ENCODE data around the gene CTLA4.

CTLA4 gene

DNA sequence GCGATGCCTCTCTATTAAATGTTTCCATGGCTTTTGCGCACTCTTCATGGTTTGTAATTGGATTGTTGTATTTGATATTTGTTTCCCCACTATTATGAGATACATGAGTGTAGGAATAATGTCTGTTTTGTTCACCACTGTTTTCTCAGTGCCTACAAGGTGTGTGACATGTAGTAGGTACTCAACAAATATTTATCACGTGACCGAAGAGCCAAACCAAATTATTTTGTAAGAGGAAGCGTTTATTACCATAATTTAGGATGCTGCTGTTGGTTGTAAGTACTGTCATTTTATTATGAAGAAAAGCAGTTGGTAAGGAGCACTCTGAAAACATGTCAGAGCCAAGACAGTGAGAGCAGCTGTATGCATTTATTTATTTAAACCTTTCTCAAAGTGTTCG, 32.2 kb upstream of the CTLA4 start:
- Histone ChIP-seq H3K36me3 (no peaks in the 10 kb centered on the region), H3K27ac (no peak overlapping the region), H3K4me1 (ENCODE audit: control insufficient read depth in 1 of 2, insufficient read depth in 1 of 2, low read depth in 1 of 2, low read length in 1 of 2) (no peaks in the 10 kb centered on the region), H3K27me3 (no peaks in the 10 kb centered on the region), H3K4me3 (ENCODE audit: low read depth in 1 of 2, low read length in 1 of 2) (no peak overlapping the region), H3K9me3 (no peaks in the 10 kb centered on the region)
- TF ChIP-seq, protein P1, sequence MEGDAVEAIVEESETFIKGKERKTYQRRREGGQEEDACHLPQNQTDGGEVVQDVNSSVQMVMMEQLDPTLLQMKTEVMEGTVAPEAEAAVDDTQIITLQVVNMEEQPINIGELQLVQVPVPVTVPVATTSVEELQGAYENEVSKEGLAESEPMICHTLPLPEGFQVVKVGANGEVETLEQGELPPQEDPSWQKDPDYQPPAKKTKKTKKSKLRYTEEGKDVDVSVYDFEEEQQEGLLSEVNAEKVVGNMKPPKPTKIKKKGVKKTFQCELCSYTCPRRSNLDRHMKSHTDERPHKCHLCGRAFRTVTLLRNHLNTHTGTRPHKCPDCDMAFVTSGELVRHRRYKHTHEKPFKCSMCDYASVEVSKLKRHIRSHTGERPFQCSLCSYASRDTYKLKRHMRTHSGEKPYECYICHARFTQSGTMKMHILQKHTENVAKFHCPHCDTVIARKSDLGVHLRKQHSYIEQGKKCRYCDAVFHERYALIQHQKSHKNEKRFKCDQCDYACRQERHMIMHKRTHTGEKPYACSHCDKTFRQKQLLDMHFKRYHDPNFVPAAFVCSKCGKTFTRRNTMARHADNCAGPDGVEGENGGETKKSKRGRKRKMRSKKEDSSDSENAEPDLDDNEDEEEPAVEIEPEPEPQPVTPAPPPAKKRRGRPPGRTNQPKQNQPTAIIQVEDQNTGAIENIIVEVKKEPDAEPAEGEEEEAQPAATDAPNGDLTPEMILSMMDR (IDR thresholded peaks at IDR 0.05), result no peak

DNA sequence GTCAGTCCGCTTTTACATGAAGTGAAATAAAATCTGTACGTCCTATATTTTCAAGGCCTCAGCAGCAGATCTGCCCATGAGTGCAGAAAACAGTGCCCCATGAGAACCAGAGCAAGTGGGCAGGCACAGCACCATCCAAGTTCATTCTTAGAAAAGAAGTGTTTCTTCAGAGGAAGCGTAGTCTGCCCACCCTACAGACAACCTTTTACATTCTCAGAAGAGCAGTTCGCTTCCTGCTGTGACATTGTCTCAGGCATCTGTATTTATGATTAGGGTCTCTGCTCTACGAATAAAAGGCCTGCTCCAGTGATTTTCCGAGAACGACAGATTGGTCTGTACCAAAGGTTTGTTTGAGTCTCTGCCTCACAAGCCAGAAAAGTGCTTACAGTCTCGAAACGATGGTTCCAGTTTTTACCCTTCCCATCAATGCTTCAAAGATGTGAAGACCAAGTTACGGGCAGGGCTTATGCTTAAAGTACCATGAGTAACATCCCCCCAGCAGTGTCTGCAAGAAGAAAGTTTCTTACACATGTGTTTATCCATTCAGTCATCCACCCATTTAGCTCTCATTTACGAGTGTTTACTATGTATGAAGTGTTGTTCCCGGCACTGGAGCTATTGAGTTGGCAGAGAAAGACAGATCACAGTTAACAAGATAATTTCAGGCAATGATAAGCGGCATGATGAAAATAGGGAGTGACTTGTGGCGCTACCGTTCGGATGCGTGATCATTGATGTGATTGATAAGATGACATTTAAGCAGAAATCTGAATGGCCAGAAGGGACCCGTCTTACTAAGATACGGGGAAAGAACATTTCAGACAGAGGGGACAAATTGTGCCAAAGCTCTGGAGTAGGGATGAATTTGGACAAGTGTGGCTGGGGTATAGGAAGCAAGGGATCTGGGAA, 31.4 kb upstream of the CTLA4 start:
- Histone ChIP-seq H3K4me1 (ENCODE audit: control insufficient read depth in 1 of 2, insufficient read depth in 1 of 2, low read depth in 1 of 2, low read length in 1 of 2) (no peaks in the 10 kb centered on the region), H3K27me3 (no peaks in the 10 kb centered on the region), H3K4me3 (ENCODE audit: low read depth in 1 of 2, low read length in 1 of 2) (no peak overlapping the region), H3K9me3 (no peaks in the 10 kb centered on the region), H3K27ac (no peak overlapping the region), H3K36me3 (no peaks in the 10 kb centered on the region)
- TF ChIP-seq, protein P1 (IDR thresholded peaks at IDR 0.05), result no peak

DNA sequence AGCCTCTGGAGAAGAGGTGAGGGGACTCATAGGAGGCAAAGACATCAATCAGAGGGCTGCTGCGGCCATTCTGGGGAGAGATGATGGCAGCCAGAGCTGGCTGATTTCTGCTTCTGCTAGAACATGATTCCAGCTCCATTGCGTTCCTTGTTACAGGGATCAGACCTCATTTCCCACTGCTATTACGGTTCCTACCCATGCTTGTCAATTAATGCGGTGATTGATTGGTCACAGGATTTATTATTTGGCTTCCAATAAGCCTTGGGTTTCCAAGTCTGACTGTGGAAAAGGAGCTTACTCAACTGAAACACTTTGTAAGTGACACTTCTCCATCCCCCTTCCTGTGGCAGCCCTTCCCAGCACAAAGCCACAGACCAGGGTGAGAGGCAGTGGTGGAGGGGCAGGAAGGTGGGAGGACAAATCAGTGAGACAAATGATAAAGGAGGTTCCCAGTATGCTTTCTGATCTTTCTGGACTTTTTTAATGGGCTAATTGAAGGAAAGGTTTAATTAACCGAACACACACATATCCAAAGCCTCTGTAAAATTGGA, 26.8 kb upstream of the CTLA4 start:
- no peaks in the 10 kb centered on the region for H3K4me1 ChIP-seq (ENCODE audit: control insufficient read depth in 1 of 2, insufficient read depth in 1 of 2, low read depth in 1 of 2, low read length in 1 of 2)
- H3K27ac ChIP-seq, result no peak overlapping the region
- H3K27me3 ChIP-seq, result no peaks in the 10 kb centered on the region
- H3K36me3 ChIP-seq, result no peaks in the 10 kb centered on the region
- TF ChIP-seq, protein P1 (IDR thresholded peaks at IDR 0.05), result no peak
- no peak overlapping the region for H3K4me3 ChIP-seq (ENCODE audit: low read depth in 1 of 2, low read length in 1 of 2)
- no peaks in the 10 kb centered on the region for H3K9me3 ChIP-seq

DNA sequence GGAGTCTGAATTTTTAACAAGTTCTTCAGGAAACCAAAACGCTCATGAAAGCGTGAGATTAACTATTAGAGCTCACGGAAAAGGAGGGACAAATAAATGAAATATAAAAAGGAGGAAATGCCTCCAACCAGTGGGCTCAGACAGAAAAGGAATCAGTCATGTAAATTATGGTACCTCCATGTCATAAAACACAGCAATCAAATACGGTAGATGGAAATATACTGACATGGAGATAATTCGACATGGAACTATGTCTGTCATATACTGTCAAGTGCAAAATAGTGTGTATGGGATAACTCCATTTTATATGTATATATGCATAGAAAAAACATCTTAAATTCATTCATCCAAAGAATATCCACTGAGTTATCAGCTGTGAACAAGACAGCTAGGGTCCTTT, 25.9 kb upstream of the CTLA4 start:
- Histone ChIP-seq H3K36me3 (no peaks in the 10 kb centered on the region), H3K9me3 (no peaks in the 10 kb centered on the region)
- TF ChIP-seq, protein P1 (IDR thresholded peaks at IDR 0.05), result no peak

DNA sequence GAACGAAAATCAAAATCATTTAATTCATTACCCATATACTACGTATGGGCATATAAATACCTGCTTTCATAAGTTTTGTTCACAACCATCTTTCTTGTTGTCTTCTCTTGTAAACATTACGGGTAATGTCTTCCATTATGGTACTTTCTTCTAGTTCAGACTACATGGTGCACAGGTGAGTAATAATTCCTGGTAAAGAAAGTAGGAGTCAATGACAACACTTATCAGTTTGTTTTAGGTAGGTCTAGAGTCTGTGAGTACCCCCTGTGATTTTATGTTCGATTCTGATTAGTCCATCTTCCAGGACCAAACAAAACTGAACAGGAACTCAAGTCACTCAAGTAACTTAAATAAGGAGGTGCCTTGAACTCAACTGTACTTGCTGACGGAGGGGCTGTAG, 25.2 kb upstream of the CTLA4 start:
- TF ChIP-seq, protein P1 (IDR thresholded peaks at IDR 0.05), result no peak
- no peaks in the 10 kb centered on the region for H3K27me3 ChIP-seq
- no peaks in the 10 kb centered on the region for H3K36me3 ChIP-seq
- H3K4me1 ChIP-seq (ENCODE audit: control insufficient read depth in 1 of 2, insufficient read depth in 1 of 2, low read depth in 1 of 2, low read length in 1 of 2), result no peaks in the 10 kb centered on the region
- H3K4me3 ChIP-seq (ENCODE audit: low read depth in 1 of 2, low read length in 1 of 2), result no peak overlapping the region
- no peak overlapping the region for H3K27ac ChIP-seq
- no peaks in the 10 kb centered on the region for H3K9me3 ChIP-seq

More for the DNA sequence above, 25.9 kb upstream of the CTLA4 start:
- H3K27ac ChIP-seq, result no peak overlapping the region
- H3K4me1 ChIP-seq (ENCODE audit: control insufficient read depth in 1 of 2, insufficient read depth in 1 of 2, low read depth in 1 of 2, low read length in 1 of 2), result no peaks in the 10 kb centered on the region
- no peaks in the 10 kb centered on the region for H3K27me3 ChIP-seq
- H3K4me3 ChIP-seq (ENCODE audit: low read depth in 1 of 2, low read length in 1 of 2), result no peak overlapping the region
